Adrenal gland (tissue), 12 donors: ENCODE data around the gene EPB41L4B. TPM values are rescaled to one million over a fixed set of nuclear protein-coding genes. Genes with fewer than 3 reads are reported as not detected.

Source experiments
- DNase-seq, 7 donors: peaks; one replicate each; pipeline ENCODE4 v3.0.0-alpha.2; 2019 to 2020
- H3K27ac ChIP-seq, 5 donors: fragments of 200-600 bp; sonication (generic) in 4 of 5; 1 replicate in 3 of 5; 2 replicates in 2 of 5; pipeline versions ENCODE4 v1.5.1 to v1.8.0; 2016 to 2020; ENCODE audit warnings: mild to moderate bottlenecking in 1 of 5
- H3K27me3 ChIP-seq: fragments of 200-600 bp; 2 replicates; pipeline ENCODE4 v1.8.0; 2021
- H3K36me3 ChIP-seq, 2 donors: fragments of 200-600 bp; replicated peaks in 1 of 2; 1 replicate in 1 of 2; 2 replicates in 1 of 2; pipeline versions ENCODE4 v1.5.1 to v1.8.0; 2018 to 2022
- H3K4me1 ChIP-seq, 2 donors: fragments of 200-600 bp; replicated peaks in 1 of 2; 1 replicate in 1 of 2; 2 replicates in 1 of 2; pipeline versions ENCODE4 v1.5.1 to v1.8.0; 2018 to 2021
- H3K4me3 ChIP-seq, 4 donors: fragments of 200-600 bp; sonication (generic) in 3 of 4; one replicate each; pipeline ENCODE4 v1.5.1; 2016 to 2018
- H3K9me3 ChIP-seq, 3 donors: fragments of 200-600 bp; sonication (generic) in 1 of 3; replicated peaks in 1 of 3; 1 replicate in 2 of 3; 2 replicates in 1 of 3; pipeline versions ENCODE4 v1.5.1 to v1.8.0; 2016 to 2021
- POLR2A ChIP-seq, 2 donors: fragments of 450-650 bp; IDR thresholded peaks; one replicate each; pipeline ENCODE4 v1.6.1; 2017; ENCODE audit warnings: antibody characterized with exemption in 2 of 2, mild to moderate bottlenecking in 2 of 2, moderate library complexity in 1 of 2
- WGBS, 4 donors: extraction: QIAGEN DNeasy Blood & Tissue Kit in 2 of 4; methylation state at CpG; one replicate each; pipeline versions ENCODE4 v1.1.5 to v1.1.7; 2013 to 2017; 5-methylcytosine and 5-hydroxymethylcytosine counted together
- intact Hi-C, 2 donors: fragments of 100-400 bp; cut with DNase I; formaldehyde crosslinking; loops; one replicate each; pipeline versions ENCODE4 v1.14.1 to v1.15.0; 2022 to 2023
- polyA plus RNA-seq, 3 donors: library from polyadenylated mRNA; stranded (reverse); fragments of 200-250 nt in 2 of 3; fragments of 350-450 nt in 1 of 3; fragmentation: Illumina TruSeq in 1 of 3; extraction: RNeasy Lipid Tissue Mini Kit (QIAGEN cat#74804) in 1 of 3; gene quantifications; one replicate each; pipeline ENCODE4 v1.2.3, GENCODE V29; 2013 to 2014
- total RNA-seq, 9 donors: library from RNA; depleted of rRNA in 4 of 9; stranded (reverse); fragments of >200 nt in 4 of 9; fragments of 120-200 nt in 1 of 9; fragmentation: NEBNext Ultra II Directional in 1 of 9; extraction: Animal tissue kit (Norgen Biotek cat#: 25700) in 1 of 9; gene quantifications; one replicate each; pipeline versions ENCODE4 v1.1.0 to v1.2.4, GENCODE V29; 2013 to 2023
- TF ChIP-seq, protein P1 (sequence below), 6 experiments: fragments of 450-650 bp in 4 of 6; fragments of 200-600 bp in 2 of 6; sonication (generic) in 1 of 6; IDR thresholded peaks; 1 replicate in 5 of 6; 2 replicates in 1 of 6; pipeline versions ENCODE4 v1.5.1 to v1.8.0; 2016 to 2021; ENCODE audit warnings: antibody characterized with exemption in 6 of 6, mild to moderate bottlenecking in 2 of 6, moderate library complexity in 1 of 6
- donor health status: healthy with polysubstance abuse.
- donor health status: Bipolar disorder and iron deficiency.
- donor health status: DM: yes; HTN: yes; CAD: no.
- donor health status: DM: no; HTN: no; CAD: no.
- donor health status: DM: no; HTN: no; CAD: no.
- donor health status: DM: yes; HTN: yes; CAD: no.

The EPB41L4B gene
- total and polyA plus RNA-seq, 12 donors: 7.4 to 37.2 (median 18.7) TPM

DNA sequence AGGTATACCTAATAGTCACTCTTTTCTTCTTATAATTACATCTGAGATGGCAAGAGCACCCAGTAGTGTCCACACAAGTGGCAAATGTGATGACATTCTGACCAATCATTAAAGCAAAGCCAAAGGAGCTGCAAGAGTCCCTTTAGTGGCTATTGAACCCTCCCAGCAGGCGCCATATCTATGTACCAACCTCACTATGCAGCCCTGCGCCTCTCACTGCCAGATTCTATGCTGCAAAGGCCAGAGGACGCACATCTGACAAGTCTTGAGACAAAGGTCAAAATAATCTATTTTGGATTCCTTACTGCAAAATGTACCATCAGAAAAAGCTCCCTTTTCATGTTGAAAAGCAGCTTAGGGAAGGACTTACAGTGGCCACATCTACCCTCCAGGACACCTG is 47.0 kb downstream of the EPB41L4B start:
- WGBS, 4 donors: 76 to 90% (median 88%) methylated on average over 3 of the region's 3 CpGs
- Histone ChIP-seq H3K27me3 (no peaks in the 10 kb centered on the region), H3K27ac (no peak overlapping the region)

GRCh38 chr9:109272745-109273144 is 48.1 kb downstream of the EPB41L4B start:
- Histone ChIP-seq H3K27ac (no peak overlapping the region), H3K4me1 (no peaks in the 10 kb centered on the region), H3K36me3 (no peaks in the 10 kb centered on the region), H3K27me3 (no peaks in the 10 kb centered on the region), H3K4me3 (no peak overlapping the region), H3K9me3 (no peaks in the 10 kb centered on the region)
- no peak for TF ChIP-seq POLR2A (IDR thresholded peaks at IDR 0.05)
- TF ChIP-seq, protein P1, sequence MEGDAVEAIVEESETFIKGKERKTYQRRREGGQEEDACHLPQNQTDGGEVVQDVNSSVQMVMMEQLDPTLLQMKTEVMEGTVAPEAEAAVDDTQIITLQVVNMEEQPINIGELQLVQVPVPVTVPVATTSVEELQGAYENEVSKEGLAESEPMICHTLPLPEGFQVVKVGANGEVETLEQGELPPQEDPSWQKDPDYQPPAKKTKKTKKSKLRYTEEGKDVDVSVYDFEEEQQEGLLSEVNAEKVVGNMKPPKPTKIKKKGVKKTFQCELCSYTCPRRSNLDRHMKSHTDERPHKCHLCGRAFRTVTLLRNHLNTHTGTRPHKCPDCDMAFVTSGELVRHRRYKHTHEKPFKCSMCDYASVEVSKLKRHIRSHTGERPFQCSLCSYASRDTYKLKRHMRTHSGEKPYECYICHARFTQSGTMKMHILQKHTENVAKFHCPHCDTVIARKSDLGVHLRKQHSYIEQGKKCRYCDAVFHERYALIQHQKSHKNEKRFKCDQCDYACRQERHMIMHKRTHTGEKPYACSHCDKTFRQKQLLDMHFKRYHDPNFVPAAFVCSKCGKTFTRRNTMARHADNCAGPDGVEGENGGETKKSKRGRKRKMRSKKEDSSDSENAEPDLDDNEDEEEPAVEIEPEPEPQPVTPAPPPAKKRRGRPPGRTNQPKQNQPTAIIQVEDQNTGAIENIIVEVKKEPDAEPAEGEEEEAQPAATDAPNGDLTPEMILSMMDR (IDR thresholded peaks at IDR 0.05): no peak
- no peak for DNase-seq
- WGBS, 4 donors: 74 to 93% (median 89%) methylated on average over 2 of the region's 2 CpGs
- intact Hi-C loops: no loop called here

More for the DNA sequence above, 47.0 kb downstream of the EPB41L4B start:
- Histone ChIP-seq H3K4me3 (no peak overlapping the region), H3K4me1 (no peaks in the 10 kb centered on the region), H3K36me3 (no peaks in the 10 kb centered on the region), H3K9me3 (no peaks in the 10 kb centered on the region)
- DNase-seq: no peak
- no peak for TF ChIP-seq POLR2A (IDR thresholded peaks at IDR 0.05)
- TF ChIP-seq, protein P1 (IDR thresholded peaks at IDR 0.05): no peak
- intact Hi-C loops: no loop called here

- Histone ChIP-seq H3K4me1 (no peaks in the 10 kb centered on the region), H3K27ac (no peak overlapping the region), H3K4me3 (no peak overlapping the region), H3K36me3 (no peaks in the 10 kb centered on the region), H3K27me3 (no peaks in the 10 kb centered on the region), H3K9me3 (no peaks in the 10 kb centered on the region)
- TF ChIP-seq, protein P1 (IDR thresholded peaks at IDR 0.05): no peak
- TF ChIP-seq POLR2A (IDR thresholded peaks at IDR 0.05): no peak
- intact Hi-C loops: no loop called here
- WGBS, 4 donors: 95 to 100% (median 96%) methylated on average over 3 to 4 of the region's 4 CpGs
- no peak for DNase-seq
Measured at GRCh38 chr9:109272045-109272444, 48.8 kb downstream of the EPB41L4B start.

DNA sequence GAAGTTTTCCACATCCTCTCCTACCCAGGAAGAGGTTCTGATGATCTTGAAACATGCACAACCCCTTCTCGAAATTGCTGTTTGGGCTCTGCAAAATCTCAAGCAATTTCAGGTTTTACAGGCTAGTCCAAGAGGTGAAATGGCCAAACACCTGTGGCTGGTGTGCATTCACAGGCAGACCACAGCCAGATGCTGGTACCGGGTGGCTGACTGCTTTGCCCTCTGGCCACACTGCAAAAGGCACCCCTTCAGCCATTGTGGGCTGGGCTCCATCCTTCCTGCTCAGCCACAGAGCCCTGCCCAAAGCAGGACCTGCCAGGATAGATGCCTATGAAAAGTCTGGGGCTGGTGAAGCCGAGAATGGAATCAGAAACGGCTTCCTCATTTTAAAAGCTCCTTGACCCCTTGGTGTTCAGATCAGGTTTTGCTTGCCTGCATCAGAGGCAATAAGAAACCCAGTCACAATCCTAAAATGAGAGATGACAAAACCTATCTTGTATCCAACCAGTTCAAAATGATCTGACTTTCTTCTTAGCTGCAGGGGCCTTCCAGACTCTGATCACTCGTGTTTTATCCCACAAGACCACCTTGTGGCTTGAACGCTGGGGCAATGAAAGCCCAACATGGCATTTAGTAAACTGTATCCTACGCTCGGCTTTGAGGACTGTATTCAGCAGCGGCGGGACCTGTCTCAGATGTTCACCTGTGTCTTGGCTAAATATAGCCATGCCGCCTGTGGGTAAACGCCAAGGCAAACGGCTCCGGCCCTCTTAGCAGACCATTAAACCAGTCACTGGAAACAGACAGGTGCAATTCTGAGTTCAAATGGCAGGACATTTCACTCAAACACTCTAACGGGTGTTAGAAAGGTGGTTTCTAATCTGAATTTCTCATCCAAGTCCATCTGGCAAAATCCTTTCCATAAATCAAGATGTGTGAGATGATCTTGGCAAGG is 49.6 kb downstream of the EPB41L4B start:
- DNase-seq: no peak
- Histone ChIP-seq H3K9me3 (no peaks in the 10 kb centered on the region), H3K36me3 (no peaks in the 10 kb centered on the region), H3K27me3 (no peaks in the 10 kb centered on the region), H3K4me3 (no peak overlapping the region), H3K4me1 (no peaks in the 10 kb centered on the region), H3K27ac (no peak overlapping the region)
- intact Hi-C loops: no loop called here
- WGBS, 4 donors: 88 to 91% (median 90%) methylated on average over 10 to 15 of the region's 15 CpGs
- TF ChIP-seq, protein P1 (IDR thresholded peaks at IDR 0.05): no peak
- TF ChIP-seq POLR2A (IDR thresholded peaks at IDR 0.05): no peak
